BE2C (cell line): Measurements from ENCODE around the gene MARCHF3.

Source experiments
- DNase-seq: peaks from one replicate; pipeline ENCODE4 v3.0.0-alpha.2; 2020
- H3K27me3 ChIP-seq: fragments of 250-450 bp; sonication (Bioruptor Pico); 2 replicates; pipeline ENCODE4 v1.5.1; 2020; ENCODE audit warnings: mild to moderate bottlenecking
- H3K36me3 ChIP-seq: fragments of 250-450 bp; sonication (Bioruptor Pico); 2 replicates; pipeline ENCODE4 v1.5.1; 2020; ENCODE audit warnings: mild to moderate bottlenecking
- H3K4me1 ChIP-seq: fragments of 250-450 bp; sonication (Bioruptor Pico); 2 replicates; pipeline ENCODE4 v1.5.1; 2020
- H3K4me3 ChIP-seq: 2 replicates; pipeline ENCODE4 v1.5.1; 2011; ENCODE audit warnings: low read depth, low read length
- H3K9me3 ChIP-seq: fragments of 250-450 bp; sonication (Bioruptor Pico); 2 replicates; pipeline ENCODE4 v1.5.1; 2020
- CTCF ChIP-seq: IDR thresholded peaks from 2 replicates; pipeline ENCODE4 v1.5.1; 2012; ENCODE audit warnings: mild to moderate bottlenecking, low read depth, low read length

MARCHF3 gene

GRCh38 chr5:126978258-126978657 lies 52.1 kb downstream of the MARCHF3 start:
- no peak for TF ChIP-seq CTCF
- DNase-seq: no peak

GRCh38 chr5:126976520-126977172 lies 53.7 kb downstream of the MARCHF3 start:
- Histone ChIP-seq H3K4me3 (no peak overlapping the region), H3K9me3 (no peaks in the 10 kb centered on the region), H3K27me3 (no peaks in the 10 kb centered on the region), H3K4me1 (peaks cover 5% of the 10 kb centered on the region), H3K36me3 (no peaks in the 10 kb centered on the region)
- no peak for TF ChIP-seq CTCF
- no peak for DNase-seq

More at GRCh38 chr5:126978258-126978657, 52.1 kb downstream of the MARCHF3 start:
- Histone ChIP-seq H3K9me3 (no peaks in the 10 kb centered on the region), H3K27me3 (no peaks in the 10 kb centered on the region), H3K4me1 (peaks cover 5% of the 10 kb centered on the region), H3K4me3 (no peak overlapping the region), H3K36me3 (no peaks in the 10 kb centered on the region)

GRCh38 chr5:126975796-126976195 lies 54.6 kb downstream of the MARCHF3 start:
- H3K27me3 ChIP-seq: no peaks in the 10 kb centered on the region
- no peaks in the 10 kb centered on the region for H3K9me3 ChIP-seq
- H3K4me3 ChIP-seq: no peak overlapping the region
- TF ChIP-seq CTCF: no peak
- no peak for DNase-seq
- H3K36me3 ChIP-seq: no peaks in the 10 kb centered on the region
- H3K4me1 ChIP-seq: peaks cover 5% of the 10 kb centered on the region

GRCh38 chr5:126973193-126973592 lies 57.2 kb downstream of the MARCHF3 start:
- H3K4me3 ChIP-seq: no peak overlapping the region
- H3K36me3 ChIP-seq: no peaks in the 10 kb centered on the region
- H3K27me3 ChIP-seq: no peaks in the 10 kb centered on the region
- H3K9me3 ChIP-seq: no peaks in the 10 kb centered on the region
- TF ChIP-seq CTCF: no peak
- H3K4me1 ChIP-seq: peaks cover 7% of the 10 kb centered on the region
- no peak for DNase-seq

GRCh38 chr5:126972062-126972895 lies 58.1 kb downstream of the MARCHF3 start:
- Histone ChIP-seq H3K36me3 (no peaks in the 10 kb centered on the region), H3K9me3 (no peaks in the 10 kb centered on the region), H3K27me3 (no peaks in the 10 kb centered on the region), H3K4me3 (no peak overlapping the region), H3K4me1 (peaks cover 16% of the 10 kb centered on the region)
- no peak for TF ChIP-seq CTCF
- no peak for DNase-seq
